Measurements from ENCODE around the gene CYP2B6. TPM values are rescaled to one million over a fixed set of nuclear protein-coding genes. Genes with fewer than 3 reads are reported as not detected.
"Not testable (repeated sequence)": the region's sequence is repeated elsewhere in the genome, so short reads cannot be mapped to it uniquely, and the experiment has no call there.

Gene CYP2B6
- total and polyA plus RNA-seq, 2 of the 13 experiments (the other 11 are each of a cell fraction or from before 2014, with no cell fraction given): 0.09 TPM; not detected in 1

GRCh38 chr19:41001243-41001971 lies 10.3 kb downstream of the CYP2B6 start:
- 35% methylated on average over 9 of the region's 9 CpGs for WGBS (ENCODE audit: low lambda C conversion rate)
- Histone ChIP-seq H3K79me2 (ENCODE audit: insufficient read depth, low read length) (no peaks in the 10 kb centered on the region), H3K4me2 (ENCODE audit: low read depth, low read length) (no peak overlapping the region), H4K20me1 (ENCODE audit: insufficient read depth, low read length) (no peaks in the 10 kb centered on the region), H3K36me3 (replicated peaks in 1 of 2; ENCODE audit: control insufficient read depth in 1 of 2, insufficient read depth in 2 of 2, low read length in 2 of 2) (no peaks in the 10 kb centered on the region), H3K9ac (ENCODE audit: insufficient read depth, low read depth, low read length) (no peak overlapping the region), H3K27ac (ENCODE audit: extremely low read length, insufficient read depth, low read length) (no peak overlapping the region), H3K4me3 (replicated peaks in 1 of 3; ENCODE audit: insufficient read depth in 1 of 3, low read depth in 2 of 3, low read length in 3 of 3) (no peak overlapping the region), H3K4me1 (ENCODE audit: insufficient read depth, low read length) (peaks cover 12% of the 10 kb centered on the region), H2AFZ (ENCODE audit: low read length) (no peak overlapping the region), H3K9me3 (ENCODE audit: low read length) (no peaks in the 10 kb centered on the region), H3K27me3 (ENCODE audit: control insufficient read depth in 1 of 2, insufficient read depth in 2 of 2, low read length in 2 of 2) (peaks cover 0 to 2% of the 10 kb centered on the region in 2 experiments; a peak in 2 of 5 replicates)
- ChIA-PET CTCF (ENCODE audit: low intra/inter-chr PET ratio, low total read pairs) (no interaction called here), POLR2A (no interaction called here)
- BruUV-seq (replicated peaks): no TSS peak
- in situ Hi-C loops (cut with HindIII; ENCODE audit: extremely low pct_ligation_motif_present, low pct_unique_long_range_greater_than_20kb): no loop called here
- no peak for TF ChIP-seq ZNF207 (IDR thresholded peaks at IDR 0.05; ENCODE audit: borderline replicate concordance)
- no peak for ATAC-seq
- DNase-seq (ENCODE audit: low spot score): no peak
- intact Hi-C loops (cut with micrococcal nuclease; ENCODE audit: unreplicated experiment): no loop called here
- no peak for FAIRE-seq

- peak overlapping the region; percentile 43 for H3K4me2 ChIP-seq (ENCODE audit: low read depth, low read length)
- H3K4me3 ChIP-seq (replicated peaks in 1 of 3; ENCODE audit: insufficient read depth in 1 of 3, low read depth in 2 of 3, low read length in 3 of 3); H3K9ac ChIP-seq (ENCODE audit: insufficient read depth, low read depth, low read length); POLR2A ChIA-PET; BruUV-seq (replicated peaks); H3K36me3 ChIP-seq (replicated peaks in 1 of 2; ENCODE audit: control insufficient read depth in 1 of 2, insufficient read depth in 2 of 2, low read length in 2 of 2); FAIRE-seq; H3K27me3 ChIP-seq (ENCODE audit: control insufficient read depth in 1 of 2, insufficient read depth in 2 of 2, low read length in 2 of 2); H3K27ac ChIP-seq (ENCODE audit: extremely low read length, insufficient read depth, low read length); CTCF ChIA-PET (ENCODE audit: low intra/inter-chr PET ratio, low total read pairs); intact Hi-C loops (cut with micrococcal nuclease; ENCODE audit: unreplicated experiment); ATAC-seq; H3K79me2 ChIP-seq (ENCODE audit: insufficient read depth, low read length); DNase-seq (ENCODE audit: low spot score); in situ Hi-C loops (cut with HindIII; ENCODE audit: extremely low pct_ligation_motif_present, low pct_unique_long_range_greater_than_20kb); H4K20me1 ChIP-seq (ENCODE audit: insufficient read depth, low read length); H2AFZ ChIP-seq (ENCODE audit: low read length); H3K9me3 ChIP-seq (ENCODE audit: low read length): not testable (repeated sequence)
- WGBS (ENCODE audit: low lambda C conversion rate): 5% methylated on average over 8 of the region's 8 CpGs
- H3K4me1 ChIP-seq (ENCODE audit: insufficient read depth, low read length): peaks cover 12% of the 10 kb centered on the region
- peak; percentile 78 for TF ChIP-seq ZNF652 (CRISPR knock-in tag; IDR thresholded peaks at IDR 0.05; ENCODE audit: borderline replicate concordance, low read depth)
These were observed 12.6 kb downstream of the CYP2B6 start for GRCh38 chr19:41003656-41004055.

Measured in HepG2 (cell line).